IPS-NIHi11 (cell line): ENCODE data around the gene NAP1L1.

Experiments
- DNase-seq: peaks from one replicate; pipeline ENCODE4 v3.0.0; 2012; ENCODE audit warnings: mixed read lengths, low spot score

Gene NAP1L1

DNA sequence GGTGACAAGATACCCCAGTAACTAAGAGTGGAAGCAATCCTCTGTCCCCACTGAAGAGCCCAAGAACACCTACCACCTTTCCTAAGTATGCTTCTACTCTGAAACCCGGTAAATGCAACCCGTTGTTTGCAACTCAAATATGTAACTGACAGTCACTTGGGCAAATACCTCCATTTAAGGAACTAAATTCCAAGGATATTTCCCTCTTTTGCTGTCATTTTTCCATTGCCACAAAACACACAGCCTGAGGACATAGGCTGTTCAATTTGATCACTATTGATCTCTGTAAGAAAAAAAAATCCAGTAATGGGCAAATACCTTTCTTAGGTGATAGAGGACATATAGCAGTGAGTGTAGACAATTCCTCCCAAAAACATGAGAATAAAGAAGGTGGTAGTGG, 46.3 kb downstream of the NAP1L1 start:
- no peak for DNase-seq

DNA sequence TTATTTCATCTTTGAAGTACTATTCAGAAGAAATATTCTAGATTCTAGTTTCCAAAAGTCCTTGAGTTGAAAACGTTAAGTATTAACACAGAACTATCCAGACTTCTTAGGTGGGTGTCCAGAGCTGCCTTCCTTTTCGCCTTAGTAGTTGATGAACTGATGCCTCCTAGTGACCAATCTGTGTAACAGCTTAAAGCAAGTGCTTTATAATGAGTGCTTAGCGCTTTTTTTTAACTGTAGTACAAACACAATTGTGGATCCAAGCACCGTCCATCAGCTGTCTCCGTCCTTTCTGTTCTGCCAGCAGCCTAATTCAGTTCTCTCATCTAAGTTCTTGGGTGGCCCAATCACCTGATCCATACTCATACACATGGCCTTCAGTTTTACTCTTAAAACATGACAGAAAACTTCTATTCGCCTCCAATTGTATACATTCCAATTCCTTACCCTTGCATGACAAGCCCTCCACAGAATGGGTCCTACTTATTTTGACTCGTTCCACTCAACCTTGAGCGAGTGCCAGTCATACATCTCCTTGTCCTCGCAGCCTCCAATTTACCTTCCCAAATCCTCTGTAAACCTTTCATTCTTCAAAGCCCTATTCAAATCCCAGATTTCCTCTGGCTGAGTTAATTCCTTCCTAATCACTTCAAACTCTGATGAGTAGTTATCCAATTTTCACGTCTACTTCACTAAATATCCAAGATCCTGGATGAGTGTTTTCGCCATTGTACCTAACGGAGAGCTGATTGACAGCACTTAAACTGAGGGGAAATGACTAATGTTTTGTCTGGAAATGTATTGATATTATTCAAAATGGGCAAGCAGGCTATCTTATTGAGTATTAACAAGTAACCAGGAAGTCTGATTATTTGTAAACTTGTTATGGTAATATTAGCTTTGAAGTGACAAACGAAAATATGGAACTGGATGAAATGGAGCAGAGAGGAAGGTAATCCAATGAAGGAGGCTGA, 47.1 kb downstream of the NAP1L1 start:
- peak; percentile 62 for DNase-seq

DNA sequence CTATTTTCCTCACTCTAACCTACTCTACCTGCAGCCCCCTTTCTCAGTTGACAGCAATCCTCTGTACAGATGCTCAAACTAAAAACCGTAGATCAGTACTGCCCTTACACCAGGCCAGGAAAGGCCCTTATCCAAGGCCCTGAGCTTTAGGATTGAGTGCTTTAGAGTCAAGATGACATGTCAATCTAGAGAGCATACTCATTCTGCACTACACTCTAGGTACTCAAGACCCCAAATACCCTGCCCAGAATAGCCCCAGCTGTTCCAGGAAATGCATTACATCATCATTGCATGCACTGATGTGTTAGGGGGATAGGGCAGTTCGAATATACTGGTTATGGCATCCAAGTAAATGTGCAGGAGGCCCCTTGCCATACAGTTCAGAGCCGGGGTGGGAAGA, 49.4 kb downstream of the NAP1L1 start:
- no peak for DNase-seq

DNA sequence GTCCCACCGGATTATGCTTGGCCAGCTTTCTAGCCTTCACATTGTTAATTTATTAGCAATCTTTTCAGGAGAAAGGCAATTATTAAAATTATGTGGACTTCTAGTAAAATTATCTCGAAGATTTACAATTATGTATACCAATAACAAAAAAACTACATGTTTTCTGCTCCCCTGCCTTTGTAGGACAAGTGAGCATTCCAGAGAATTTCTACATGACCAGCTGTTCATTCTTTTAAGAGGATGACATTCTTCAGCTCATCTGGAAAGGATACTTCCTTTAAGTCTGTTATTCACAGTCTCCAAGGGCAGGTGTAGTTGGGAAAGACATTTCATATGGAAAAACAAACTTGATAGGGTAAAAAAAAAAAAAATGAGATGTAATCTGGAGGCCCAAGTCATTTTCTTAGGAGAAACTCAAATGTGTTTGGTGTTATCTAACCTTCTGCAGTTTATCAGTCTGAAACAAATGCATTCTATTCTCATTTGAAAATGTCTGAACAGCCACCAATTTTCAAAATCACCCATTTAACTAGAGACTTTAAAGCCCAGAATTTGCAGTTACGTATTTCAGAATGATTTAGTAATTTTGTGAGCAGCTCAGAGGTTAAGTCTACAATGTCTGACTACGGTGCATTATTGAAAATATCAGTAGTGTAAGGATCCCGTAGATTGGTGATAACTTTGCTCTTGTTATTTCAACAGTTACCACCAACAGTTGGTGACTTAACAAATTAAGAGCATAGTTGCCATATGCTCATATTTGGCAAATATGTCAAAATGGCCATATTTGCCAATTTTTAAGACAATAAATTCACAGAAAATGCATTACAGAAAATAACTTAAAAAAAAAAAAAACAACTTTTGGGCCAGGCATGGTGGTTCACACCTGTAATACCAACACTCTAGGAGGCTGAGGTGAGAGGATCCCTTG, 51.1 kb downstream of the NAP1L1 start:
- DNase-seq, result no peak

DNA sequence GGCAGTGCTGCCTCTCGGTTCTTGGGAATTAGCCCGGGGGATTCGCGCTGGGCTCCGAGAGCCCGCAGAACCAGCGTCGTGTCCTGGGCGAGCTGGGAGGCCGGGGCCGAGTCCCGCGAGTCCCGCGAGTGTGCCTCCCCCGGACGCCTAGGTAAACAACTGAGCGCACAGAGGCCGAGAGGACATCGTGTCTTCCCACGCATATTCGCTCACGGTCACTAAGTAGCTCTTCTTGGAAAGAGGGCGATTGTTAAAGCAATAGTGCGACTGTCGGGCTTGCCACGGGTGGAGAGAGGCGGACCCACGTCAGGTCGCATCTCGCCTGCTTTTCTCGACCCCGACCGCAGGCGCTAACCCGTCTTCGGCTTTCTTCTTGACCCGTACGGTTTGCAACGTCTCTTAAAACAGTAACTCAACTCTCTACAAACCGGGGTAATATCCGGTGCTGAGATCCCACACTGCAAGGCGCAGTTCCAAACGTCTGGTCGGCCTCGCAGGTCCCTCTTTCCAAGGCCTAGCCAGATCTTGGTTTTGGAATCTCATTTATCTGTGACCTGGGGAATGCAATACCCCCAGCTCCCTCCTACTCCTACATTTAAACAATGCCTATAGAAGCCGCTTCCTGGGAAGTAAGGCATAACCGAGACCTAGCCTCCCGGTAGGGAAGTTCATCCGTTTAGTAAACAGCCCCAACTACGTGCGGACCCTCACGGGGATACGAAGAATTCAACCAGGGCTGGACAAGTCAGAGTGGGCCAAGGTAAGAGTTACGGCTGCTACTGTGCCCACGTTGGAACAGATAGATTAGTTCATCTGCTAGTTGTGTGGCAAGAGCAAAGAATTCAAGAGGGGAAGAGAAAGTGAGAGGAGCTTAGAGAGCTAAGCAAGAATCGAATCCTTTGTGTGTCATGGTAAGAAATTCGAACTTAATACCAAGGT, 52.2 kb downstream of the NAP1L1 start:
- DNase-seq, result peak; percentile 49

DNA sequence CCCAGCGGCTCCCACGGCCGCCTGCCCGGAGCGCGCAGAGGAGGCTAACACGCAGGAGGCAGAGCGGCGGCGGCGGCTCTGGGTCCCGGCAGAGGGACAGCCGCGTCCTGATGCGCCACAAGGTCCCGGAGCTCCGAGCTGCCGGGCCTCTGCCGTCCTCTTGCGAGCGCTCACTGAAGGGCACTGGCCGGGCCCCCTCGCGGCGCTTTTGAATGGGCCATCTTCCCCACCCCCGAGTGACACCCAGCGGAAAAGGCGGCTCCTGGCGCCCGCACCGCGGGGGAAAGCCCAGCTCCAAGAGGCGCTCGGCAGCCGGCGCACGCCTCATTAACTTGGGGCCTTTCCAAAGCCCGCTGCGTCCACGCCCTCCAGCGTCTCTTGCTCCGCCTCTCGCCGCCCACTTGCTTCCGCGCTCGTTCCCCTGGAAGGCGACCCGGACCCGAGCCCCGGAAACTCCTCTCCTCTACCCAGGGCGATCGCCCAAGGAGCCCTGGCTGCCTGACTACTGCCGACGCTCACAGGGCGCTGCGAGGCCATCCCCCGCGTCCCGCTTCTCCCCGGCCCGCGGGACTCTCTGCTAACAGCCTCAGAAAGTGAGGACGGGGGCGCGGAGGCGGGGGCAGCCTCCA, 53.0 kb downstream of the NAP1L1 start, which contains the start of gene PHLDA1:
TSS of gene PHLDA1 (minus strand) at position 363 of the 629 bp plus-strand sequence.
- DNase-seq, result peak; percentile 85

DNA sequence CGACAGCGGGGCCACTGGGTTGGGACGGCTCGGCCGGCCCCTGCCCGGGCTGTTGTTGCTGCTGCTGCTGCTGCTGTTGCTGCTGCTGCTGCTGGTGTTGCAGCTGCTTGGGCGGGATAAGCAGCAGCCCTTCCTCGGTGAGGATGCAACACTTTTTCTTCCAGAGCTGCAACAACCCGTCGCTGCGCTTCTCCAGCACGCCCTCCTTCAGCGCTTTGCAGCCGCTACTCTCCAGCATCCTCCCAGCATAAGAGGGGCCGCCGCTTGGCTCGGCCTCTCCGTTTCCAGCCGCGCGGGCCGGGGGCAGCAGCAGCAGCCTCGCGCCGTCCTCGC, 53.4 kb downstream of the NAP1L1 start:
- DNase-seq, result no peak

DNA sequence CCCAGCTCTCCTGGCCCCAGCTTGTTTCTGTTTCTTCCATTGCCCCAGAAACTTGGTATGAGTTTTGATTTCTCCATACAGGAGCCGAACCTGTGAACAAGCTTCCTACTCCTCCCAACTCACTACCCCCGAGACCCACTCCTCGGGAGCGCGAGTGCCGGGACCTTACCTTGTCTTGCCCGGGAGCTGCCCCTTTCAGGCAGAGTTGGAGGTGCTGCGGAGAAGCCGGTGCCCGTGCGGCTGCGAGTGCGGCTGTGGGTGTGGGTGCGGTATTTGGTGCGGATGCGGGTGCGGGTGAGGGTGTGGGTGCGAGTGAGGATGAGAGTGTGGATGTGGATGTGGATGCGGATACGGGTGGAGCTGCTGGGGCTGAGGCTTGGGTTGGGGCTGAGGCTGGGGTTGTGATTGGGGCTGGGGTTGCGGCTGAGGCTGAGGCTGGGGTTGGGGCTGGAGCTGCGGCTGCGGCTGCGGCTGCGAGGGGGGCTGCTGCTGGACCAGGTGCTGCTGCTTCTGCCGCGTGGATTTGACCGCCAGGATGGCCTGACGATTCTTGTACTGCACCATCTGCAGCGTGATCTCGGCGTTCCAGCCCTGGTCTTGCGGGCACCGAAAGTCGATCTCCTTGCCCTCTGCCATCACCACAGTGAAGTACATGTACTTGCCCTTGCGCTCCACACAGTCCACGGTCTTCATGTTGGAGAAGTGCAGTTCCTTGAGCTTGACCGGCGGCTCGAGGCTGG, 54.0 kb downstream of the NAP1L1 start:
- peak; percentile 29 for DNase-seq

DNA sequence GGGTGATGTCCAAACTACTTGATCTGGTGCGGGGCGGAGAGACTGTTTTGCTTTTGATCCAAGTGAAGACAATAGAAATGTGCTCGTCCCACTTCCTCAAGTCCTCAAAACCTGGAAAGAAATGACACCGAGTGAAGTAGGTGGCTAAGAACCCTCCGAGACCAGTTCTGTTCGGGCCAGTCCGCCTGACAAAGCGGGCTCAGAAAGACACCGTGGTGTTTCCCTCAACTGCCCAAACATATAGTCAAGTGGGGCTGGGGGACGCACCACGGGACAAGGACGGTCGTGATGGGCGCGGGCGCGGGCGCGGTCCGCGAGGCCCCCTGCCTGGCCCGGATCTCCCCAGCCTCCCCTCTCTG, 54.5 kb downstream of the NAP1L1 start:
- DNase-seq, result no peak

DNA sequence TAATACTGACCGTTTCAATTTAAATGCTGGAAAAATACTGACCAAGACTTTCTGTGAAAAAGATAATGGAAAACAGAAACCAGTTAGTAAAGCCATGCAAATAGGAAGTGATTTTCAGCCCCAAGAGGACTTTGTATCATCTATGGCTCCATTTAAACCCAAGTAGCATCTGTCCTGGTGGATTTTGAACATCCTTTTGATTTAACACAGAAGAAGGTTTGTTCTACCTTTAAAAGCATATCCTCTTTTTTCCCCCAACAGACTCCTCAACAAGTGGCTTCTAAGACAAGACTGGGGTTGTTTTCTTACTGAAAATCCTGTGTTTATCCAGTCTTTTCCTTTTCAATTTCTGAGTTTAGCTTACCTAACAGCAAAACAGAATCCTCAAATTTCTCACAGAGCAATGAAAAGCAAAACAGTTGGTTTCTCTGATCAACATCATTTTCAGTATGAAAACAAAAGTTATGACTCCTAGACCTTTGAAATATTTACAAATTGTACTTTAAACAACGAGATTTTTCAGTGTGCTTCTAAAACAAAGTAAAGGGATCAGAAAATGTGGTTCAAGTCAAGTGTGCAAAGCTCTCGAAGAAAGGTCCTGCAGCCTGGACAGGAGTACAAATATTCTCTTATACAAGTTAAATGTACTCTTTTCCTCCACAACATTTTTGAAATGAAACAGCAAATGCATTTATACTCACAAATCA, 55.8 kb downstream of the NAP1L1 start:
- no peak for DNase-seq

DNA sequence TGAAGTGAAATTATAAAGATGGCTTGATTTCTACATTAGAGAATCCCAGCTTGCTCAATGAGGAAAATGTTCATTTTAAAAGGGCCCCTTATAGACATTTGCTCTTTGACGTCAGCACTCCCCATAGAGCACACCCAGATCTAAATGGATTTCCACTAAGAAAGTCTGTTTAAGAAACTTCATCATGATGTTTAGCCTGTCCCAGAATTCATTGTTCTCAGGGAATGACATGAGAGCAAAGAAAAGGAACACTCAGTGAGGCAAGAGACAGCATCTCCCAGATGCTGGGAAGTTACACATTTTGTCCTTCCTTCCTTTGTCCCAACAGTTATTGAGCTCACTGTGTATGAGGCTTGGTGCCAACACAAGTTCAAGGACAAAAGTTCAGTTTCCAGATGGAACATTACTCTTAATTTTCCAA, 57.8 kb downstream of the NAP1L1 start:
- DNase-seq, result no peak

DNA sequence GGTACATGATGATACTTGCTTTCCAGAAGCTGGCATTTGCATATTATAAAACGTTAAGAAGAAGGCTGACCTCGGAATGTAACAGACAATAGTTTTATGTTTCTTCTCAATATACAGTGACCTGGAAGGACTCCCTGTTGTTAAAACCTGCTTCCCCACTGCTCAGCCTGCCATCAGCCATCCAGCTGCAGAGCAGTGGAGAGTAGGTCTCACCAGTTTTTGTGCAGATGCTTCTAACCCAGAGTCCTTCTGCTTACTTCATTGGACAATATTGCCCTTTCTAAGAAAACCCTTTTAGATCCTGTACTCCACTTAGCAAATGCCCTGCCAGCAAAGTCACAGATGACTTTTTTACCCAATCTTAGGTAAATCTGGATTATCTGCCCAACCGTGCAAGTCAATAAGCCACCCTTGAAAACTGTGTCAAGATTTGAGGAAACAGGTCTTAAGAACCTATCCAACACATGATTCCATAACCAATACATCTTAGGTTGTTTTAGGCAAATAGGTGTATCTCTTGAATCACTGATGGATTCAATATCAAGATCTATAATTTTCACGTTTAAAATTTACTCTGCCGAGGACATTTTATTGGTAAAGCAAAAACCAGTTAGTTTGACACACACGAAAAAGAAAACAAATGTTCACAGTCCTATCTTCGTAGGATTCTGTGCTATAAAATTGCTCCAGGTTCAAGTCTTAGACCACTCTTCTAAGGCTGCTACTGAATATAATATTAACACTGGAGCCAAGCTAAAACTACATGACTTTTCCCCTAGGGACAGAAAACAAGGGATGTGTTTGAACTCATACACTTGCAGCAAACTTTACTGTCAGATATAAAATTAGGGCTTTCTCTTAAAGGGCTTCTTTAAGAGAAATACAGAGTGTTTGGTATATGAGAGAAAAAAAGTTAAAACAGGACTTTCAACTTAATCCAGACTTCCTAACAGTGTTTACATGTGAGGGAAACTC, 58.6 kb downstream of the NAP1L1 start:
- DNase-seq, result no peak

DNA sequence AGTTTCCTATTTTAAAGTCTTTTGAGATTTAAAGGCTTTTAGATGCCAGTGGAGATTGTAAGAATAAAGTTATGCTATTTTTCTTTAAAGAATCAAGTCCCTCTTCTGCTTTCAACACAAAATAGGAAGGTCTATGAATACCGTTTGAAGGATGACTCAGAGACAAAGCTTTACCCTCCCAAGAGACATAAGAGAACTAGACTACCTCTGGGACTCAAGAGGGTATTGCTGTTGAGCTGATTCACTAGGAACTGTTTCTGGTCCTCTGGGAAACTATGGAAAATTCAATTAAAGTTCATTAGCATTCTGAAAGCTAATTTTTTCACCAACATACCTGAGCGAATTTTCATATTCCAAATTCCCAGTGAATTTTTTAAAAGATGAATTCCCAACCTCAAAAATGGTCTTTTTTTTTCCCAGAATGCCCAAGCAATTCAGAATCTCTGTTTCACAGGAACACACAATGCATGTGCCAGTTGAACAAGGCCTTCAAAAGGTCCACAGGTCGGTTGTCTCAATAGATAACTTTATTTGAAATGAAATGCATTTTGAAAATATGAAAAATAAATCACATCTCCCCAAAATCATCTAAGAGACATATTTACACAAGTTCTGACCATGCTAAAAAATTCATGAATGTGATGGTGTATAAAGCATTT, 59.4 kb downstream of the NAP1L1 start:
- DNase-seq, result no peak

DNA sequence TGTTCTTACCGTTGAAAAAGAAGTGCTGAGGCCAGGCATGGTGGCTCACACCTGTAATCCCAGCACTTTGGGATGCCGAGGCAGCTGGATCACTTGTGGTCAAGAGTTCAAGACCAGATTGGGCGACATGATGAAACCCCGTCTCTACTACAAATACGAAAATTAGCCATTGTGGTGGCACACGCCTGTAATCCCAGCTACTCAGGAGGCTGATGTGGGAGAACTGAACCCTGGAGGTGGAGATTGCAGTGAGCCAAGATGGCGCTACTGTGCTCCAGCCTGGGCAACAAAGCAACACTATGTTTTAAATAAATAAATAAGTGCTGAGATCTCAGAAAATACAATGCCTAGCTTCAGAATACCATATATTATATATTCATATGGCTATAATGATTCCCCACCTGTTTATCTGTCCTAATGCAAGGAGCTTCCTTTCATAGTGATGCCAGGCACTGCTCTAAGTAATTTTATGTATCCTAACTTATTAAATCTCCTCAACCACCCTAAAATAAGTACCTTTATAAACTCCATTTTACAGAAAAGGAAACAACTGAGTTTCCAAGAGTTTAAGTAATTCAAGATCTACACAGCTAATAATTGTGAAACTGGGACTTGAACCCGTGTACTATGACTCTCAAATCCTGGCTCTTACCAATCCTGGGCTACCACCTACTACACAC, 60.2 kb downstream of the NAP1L1 start:
- DNase-seq, result no peak

DNA sequence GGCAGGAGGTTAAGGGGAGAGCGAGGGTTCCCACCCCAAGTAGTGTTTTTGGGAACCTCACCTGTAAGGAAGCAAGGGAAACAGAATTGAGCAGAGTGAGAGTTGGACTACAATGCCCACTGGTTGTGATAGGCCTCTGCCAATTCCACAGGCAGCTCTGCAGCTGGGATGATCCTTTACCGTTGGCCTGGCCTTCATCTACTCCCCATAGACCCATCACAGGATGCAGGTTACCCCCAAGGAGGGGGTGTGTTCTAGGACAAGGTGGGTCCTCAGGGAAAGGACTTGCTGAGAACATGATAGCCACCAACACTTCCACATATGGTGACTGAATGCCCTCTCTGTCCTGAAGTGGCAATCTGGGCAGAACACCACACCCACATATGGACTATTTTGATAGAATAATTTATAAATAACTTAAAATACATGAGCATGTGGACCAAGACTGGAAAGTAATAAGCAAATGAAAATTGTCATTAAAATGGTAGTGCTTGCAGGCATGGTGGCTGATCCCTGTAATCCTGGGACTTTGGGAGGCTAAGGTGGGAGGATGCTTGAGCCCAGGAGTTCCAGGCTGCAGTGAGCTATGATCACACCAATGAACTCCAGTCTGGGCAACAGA, 61.3 kb downstream of the NAP1L1 start:
- DNase-seq, result no peak

DNA sequence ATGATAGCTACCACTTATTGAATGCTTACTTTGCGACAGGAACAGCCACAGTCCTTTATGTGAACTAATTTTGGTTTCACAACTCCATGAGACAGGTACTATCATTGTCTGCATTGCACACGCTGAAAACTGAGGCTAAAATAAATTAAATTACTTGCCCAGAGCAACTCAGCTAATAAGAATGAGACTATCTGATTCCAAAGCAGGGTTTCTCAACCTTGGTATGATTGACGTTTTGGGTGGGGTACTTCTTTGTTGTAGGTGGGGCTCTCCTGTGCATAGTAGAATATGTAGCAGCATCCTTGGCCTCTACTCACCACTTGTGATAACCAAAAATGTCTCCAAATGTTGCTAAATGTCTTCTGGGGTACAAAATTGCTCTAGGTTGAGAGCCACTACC, 62.0 kb downstream of the NAP1L1 start:
- DNase-seq, result no peak
